Measurements from ENCODE around the gene ONECUT1.

The ONECUT1 gene

DNA sequence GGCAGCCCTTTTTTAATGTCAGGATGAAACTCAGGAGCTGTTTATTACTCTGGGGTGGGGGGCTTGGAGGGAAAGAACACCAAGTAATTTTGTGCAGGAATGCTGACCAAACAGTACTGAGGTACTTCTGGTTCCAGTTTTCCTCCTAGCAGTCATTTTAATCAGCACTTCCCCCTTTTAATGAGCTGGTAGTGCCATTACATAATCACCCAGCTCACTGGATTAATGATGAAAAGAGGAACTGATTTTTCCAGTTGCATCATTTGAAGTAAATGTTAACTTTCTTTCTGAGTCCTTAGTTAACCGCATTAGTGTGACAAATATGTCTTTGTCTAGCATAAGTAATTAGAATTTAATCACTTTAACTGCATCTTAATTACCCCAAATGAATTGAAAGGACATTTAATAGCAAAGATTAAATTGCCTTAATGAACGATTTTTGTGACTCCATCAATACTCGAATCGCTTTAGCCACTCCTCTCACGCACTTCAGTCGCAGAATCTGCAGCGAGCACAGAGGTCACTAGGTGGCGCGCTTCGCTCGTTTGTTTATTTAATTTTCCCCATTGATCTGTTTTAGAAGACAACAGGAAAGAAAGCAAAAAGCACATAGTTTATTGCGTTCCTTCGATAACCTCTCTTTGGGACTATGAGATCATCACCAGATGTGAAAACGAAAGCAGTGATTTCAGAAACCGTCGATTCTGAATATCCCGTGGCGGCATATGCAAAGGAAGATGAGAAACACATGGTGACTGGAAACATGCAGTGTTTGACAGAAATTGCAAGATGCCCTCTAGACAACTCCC, 9.8 kb downstream of the ONECUT1 start:
- peak; percentile 85 for FAIRE-seq

DNA sequence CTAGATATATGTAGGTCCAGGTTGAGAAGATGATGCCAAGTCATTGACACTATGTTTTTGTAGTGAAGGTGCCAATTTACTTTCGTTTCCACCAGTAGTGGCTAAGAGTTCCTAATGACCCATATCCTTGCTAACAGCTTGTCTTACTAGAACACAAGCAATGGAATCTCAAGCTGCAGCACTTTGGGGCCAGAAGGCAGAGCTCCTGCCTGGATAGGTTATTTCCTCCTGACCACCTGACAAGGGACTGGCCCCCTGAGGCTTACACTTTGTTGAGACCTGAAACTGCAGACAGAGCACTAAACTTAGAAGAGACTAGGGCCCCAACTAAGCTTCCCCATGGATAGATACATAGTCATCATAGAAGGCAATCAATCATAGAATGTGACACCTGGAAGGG, 11.7 kb downstream of the ONECUT1 start:
- no peak for FAIRE-seq

DNA sequence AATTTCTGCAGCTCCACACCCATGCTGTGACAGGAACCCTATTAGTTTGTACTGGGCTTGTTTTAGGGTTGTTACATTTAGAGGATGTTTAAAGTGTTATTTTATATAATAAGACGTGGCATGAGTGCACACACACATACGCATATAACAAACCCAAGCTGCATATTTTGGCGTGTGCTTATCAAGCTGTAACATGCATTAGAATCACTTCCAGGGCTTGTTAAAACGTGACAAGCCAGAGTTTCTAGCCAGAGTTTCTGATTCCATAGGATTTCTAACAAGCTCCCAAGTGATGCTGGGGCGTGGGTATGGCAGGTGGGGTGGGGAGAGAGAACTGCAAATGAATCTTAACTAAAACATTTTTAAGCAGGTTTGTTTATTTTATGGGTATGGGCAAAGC, 17.4 kb downstream of the ONECUT1 start:
- FAIRE-seq: no peak

DNA sequence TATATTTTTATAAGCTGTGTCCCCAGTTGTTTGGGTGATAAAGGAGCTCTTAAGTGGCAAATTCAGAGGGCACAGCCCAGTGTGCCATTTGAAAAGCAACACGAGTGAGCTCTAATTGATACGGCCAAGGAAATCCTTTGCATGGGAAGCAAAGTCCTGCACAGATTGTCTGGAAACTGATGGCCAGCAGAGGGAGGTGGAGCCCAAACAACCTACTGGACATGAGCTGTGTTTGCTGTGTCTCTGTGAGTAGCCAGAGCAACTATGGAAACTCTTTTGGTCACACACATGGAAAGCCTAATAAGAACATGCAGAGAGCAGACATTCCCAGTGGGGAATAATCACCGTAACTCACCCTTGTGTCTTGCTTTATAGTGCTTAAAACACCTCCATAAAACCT, 24.4 kb downstream of the ONECUT1 start:
- FAIRE-seq: no peak

DNA sequence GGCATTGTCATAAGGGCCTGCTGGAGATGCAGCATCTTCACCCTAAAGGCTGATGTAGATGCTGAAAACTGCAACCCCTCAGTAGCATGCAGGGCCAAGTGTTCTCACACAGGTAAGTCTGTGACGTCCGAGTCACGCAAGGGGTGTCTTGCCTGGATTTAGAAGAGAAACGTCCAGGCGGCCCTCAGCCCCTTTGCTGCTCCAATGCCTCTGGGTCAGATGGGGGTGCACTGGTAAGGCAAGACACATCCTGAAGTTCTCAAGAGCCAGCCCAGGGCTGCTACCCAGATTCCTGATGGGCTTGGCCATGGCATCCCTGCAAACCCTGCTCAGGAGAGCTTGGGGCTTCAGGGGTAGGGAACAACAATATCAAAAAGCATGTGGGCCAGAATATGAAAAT, 25.4 kb downstream of the ONECUT1 start:
- no peak for FAIRE-seq

DNA sequence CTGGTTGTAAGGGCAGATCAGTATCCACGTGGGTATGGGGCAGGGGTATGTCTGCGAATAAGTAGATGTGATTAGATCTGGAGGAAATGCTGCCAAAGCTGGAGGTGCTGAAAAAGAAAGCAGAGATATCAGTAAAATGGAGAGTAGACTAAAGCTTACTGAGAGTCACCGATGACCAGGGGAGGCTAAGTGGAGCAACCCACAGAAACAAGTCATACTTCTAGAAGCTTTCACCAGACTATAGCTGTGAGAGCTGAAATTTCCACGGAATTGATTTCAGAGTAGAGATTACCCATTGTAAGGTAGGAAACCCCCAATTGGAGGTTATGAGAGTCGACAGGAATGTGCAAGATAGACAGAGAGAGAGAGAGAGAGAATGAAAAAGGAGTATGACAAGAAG, 27.5 kb downstream of the ONECUT1 start:
- no peak for FAIRE-seq

DNA sequence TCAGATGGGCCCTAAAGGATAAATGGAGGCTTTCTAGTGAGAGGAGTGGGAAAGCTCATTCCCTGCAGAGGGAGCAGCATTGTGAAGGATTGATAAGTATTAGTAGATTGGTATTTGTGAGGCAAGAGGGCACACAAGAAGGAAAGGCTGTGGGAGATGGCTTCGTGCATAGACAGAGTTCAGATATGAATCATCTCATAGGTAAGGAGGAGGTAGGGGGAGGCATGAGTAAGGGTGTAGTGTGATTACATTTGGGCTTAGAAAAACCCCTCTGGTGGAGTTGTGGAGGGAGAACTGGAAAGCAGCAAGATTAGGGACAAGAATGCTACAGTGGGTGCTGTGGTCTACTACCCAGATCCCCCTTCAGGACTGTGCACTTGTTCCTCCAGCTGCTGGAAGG, 29.6 kb downstream of the ONECUT1 start:
- no peak for FAIRE-seq

DNA sequence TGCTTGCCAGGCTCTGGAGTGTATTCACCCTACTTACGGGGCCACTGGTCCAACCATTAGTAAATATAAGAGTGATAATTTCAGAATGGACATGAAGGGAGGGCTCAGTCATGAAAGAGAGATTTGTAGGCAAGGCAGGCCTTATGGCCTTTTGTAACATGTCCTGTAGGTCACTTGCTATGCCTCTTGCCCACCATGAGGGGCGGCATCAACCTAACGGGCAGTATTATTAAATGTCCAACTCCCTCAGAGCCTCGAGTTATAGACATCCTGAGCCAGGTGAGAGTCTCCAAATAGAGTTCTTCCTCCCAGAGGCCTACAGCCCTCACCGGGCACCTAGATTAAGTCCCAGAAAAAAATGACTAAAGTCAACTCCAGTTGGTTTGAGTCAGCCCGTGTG, 30.2 kb downstream of the ONECUT1 start:
- FAIRE-seq: no peak

DNA sequence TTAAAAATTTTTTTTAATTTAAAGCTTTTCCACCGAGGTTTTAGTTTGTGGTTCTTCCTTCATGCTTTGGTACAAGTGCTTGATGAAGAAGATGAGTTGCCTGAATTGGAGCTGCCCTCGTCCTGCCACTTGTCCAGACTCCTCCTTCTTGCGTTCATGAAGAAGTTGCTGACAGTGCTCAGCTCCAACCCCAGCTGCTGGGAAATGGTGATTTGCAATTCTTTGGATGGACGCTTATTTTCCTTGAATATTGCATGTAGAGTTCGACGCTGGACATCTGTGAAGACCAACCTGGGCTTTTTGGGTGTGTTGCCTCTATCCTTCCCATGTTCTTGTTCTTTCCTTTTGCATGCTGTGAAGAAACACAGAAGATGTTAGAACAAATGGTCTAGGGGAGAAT, 32.6 kb downstream of the ONECUT1 start:
- no peak for FAIRE-seq

DNA sequence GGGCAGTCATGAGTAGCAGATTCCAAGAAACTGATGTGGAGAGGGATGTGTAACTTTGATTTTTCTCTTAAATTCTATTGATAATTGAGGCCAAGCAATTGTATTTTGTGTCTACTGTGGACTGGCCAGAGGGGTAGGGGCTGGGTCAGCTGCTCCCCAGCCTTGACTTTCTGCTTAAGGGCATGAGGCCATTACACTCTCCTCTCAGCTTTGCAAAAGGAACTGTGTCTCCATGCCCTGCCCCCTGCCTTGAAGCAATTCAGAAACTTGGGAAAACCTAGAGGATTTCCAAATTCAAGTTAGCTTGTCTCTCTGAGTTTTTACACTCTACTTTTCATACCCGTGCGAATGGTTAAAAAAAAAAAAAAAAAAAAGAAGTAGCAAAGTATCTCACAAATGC, 38.6 kb downstream of the ONECUT1 start:
- no peak for FAIRE-seq

DNA sequence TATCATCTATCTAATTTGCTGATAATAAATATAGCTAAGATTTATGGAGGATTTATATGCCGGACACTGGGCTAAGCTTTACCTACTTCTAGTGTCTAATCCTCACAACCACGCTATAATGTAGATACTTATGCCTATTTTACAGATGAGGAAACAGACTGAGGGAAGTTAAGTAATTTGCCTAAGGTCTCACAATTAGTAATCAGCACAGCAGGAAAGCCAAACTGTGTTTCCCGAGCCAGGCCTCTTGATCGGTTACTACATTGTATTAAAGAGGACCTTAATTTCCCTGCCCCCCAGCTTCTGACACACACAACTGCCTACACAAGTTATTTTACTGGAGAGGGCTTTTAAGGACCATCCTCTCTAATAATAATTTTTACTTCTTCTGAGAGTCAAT, 40.9 kb downstream of the ONECUT1 start:
- FAIRE-seq: no peak

DNA sequence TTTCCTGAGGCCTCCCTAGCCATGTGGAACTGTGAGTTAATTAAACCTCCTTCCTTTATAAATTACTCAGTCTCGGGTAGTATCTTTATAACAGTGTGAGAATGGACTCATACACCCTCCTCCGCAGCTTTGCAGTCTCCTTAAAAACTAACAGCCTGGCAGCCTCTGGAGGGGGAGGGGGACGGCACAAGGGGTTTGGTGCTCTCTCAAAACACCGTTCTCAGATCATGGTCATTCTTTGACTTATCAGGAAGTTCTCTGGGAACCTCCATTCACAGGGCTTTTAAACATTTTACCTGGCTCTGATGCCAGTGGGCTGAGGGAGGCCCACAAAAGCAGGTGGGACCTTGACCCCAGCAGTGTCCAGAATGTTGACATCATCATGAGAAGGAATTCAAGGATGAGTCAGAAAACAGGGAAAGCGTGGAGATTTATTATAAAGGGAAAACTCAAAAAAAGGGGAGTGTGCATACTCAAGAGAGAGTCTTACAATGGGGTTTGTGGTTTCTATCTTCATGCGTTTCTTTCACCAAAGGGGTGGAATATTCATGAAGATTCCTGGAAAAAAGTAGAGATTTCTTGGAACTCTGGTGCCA, 43.9 kb downstream of the ONECUT1 start:
- FAIRE-seq: no peak

DNA sequence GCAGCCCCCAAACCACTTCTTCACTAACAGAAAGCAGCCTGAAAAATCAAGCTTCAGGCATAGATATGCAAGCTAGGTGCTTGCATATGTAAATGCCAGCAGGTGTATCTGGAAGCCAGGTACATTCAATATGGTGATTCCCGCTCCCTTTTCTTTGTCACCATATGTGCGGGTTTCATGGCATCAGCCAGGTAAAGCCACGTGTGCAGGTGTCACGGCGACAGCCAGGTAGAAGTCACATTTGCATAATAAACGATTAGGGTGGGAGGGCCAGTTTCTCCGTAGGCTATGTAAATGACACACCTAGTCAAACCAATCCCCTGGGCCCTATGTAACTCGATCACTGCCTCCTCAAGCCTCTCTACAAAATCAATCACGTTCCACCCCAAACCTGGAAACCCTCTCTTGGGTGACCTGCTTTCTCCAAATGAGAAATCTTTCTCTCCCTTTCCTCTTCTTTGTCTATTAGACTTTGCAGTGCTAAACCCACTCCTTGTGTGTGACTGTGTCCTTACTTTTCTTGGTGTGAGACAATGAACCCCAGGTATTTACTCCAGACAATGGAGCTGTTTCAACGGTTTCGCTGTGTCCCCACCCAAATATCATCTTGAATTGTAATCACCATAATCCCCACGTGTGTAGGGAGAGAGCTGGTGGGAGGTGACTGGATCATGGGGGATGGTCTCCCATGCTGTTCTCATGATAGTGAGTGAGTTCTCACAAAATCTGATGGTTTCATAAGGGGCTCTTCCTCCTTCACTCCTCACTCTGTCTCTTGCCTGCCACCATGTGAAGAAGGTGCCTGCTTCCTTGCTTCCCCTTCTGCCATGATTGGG, 44.6 kb downstream of the ONECUT1 start:
- FAIRE-seq: no peak

DNA sequence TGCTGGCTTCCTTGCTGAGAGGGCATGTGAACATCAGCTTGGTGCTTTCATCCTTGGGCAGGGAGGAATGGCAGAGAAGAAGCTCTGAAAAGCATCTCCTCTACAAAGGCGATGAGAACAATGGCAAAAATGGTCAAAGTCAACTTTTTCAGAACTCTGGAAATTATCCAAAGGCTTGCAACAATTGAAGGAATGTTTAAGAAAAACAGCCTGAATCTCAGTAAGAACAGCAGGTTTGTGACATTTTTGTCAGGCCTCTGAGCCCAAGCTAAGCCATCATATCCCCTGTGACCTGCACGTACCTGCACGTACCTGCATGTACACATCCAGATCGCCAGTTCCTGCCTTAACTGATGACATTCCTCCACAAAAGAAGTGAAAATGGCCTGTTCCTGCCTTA, 51.8 kb downstream of the ONECUT1 start:
- FAIRE-seq: no peak

DNA sequence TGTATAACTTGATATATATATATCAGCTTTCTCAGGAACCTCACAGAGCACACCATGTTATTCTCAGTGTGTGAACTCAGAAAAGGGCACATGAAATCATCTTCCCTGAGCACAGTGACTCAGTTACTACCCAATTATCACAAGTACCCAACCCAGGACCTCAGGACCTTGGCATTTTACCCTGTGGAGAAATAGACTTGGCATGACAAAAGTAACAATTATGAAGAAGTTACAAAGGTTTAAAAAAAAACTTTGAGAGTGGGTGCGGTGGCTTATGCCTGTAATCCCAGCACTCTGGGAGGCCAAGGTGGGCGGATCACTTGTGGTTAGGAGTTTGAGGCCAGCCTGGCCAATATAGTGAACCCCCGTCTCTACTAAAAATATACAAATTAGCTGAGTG, 52.4 kb downstream of the ONECUT1 start:
- no peak for FAIRE-seq

DNA sequence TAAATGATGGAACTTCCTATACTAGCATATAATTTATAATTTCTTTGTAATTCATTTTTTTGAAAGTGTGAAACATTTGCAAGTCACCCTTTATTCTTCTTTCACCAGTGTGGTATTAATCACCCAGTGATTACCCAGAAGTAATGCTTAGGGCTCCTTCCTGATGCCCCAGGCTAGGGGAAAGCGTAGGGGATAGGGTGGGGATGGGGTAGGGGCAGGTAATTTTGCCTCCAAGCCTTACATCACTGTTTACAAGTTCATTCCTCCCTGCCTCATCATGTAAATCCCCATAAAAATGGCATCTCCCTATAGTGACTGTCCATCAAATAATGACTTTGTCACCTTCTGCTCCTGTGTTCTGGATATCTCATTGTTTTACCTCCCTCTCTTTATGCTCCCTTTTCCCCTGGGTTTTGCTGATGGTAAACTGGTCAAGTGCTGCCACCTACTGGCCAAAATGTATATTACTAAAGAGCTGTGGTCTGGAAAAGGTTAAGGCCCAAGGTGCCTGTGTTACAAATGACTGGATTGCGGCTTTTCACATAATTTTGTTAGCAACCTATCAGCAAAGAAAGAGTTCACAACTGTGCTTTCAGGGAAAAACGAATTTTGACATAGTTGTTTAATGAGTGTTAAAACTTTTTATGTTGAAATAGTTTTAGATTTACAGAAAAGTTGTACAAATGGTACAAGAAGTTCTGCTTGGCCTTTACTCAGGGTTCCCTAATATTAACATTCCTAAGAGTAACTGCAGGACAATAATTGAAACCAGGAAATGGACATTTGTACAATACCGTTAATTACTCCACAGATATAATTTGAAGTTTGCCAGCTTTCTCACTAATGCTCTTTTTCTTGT, 54.7 kb downstream of the ONECUT1 start:
- no peak for FAIRE-seq

DNA sequence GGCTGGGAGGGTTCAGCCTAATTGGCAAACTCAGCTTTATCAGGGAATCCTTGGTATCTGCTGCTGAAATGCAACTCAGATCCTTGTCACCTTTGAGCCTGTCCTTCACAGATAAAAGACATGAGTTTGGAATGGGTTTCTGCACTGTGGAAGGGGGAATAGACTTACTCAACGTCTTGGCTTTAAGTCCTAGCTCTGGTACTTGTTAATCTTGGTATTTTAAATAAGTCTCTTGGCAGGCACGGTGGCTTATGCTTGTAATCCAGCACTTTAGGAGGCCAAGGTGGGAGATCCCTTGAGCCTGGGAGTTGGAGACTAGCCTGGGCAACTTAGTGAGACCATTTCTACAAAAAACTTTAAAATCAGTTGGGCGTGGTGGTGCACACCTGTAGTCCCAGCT, 55.8 kb downstream of the ONECUT1 start:
- no peak for FAIRE-seq

DNA sequence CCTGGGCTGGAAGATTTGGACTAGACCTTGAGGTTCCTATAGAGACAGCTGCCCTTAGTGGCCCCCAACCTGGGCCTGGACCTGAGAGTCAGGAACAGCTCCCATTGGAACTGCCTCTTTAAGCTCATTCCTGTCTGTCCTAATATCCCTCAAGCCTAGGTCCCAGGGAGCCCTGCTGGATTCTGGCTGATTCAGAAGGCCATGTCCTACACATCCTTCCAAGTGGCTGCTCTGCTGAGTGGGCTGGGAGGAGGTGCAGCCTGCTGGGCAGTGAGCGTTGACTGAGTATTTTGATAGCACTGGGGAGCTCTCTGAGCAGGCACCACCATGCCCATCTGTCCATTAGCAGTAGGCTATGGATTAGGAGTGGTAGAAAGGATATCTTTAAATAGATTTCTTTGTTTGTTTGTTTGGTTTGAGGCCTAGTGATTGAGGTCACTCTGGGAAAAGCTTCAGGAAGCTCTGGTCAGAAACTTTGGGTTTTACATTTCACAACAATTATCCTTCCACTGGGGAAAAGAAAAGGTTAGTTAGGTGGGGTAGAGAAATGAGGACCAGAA, 56.4 kb downstream of the ONECUT1 start:
- no peak for FAIRE-seq

DNA sequence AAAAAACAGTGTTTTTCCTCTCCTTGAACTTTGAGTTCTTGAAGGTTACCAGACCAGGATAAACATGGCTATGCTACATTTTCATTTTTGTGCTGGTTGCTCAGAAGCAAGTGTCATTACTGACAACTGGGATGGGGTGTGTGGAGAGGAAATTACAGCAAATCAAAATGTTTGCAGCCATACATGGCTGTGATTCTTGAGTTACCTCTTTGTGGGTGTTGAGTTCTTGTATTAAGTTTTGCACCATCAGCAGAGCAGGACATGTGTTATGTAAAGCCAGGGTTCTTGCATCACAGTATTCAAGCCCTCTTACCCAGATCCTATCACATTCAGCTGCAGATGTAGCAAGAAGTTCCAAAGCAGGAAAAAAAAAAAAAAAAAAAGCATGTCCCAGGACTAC, 57.0 kb downstream of the ONECUT1 start:
- no peak for FAIRE-seq

DNA sequence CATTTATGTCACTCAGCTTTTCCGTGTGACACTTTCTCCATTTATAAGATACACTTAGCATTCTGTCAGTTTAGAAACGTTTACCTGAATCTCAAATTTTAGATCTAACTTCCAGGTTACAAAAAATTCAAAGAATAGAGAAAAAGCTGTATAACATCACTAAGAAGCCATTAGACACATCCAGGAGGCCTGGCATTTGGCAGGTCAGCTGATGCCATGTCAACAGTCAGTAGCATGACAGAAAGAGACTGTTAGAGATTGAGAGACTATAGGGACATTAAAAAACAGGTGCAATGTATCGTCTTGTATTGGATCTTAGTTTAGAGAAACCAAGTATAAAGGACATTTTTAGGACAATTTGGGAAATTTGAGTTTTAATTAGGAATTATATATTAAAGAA, 57.6 kb downstream of the ONECUT1 start:
- no peak for FAIRE-seq

DNA sequence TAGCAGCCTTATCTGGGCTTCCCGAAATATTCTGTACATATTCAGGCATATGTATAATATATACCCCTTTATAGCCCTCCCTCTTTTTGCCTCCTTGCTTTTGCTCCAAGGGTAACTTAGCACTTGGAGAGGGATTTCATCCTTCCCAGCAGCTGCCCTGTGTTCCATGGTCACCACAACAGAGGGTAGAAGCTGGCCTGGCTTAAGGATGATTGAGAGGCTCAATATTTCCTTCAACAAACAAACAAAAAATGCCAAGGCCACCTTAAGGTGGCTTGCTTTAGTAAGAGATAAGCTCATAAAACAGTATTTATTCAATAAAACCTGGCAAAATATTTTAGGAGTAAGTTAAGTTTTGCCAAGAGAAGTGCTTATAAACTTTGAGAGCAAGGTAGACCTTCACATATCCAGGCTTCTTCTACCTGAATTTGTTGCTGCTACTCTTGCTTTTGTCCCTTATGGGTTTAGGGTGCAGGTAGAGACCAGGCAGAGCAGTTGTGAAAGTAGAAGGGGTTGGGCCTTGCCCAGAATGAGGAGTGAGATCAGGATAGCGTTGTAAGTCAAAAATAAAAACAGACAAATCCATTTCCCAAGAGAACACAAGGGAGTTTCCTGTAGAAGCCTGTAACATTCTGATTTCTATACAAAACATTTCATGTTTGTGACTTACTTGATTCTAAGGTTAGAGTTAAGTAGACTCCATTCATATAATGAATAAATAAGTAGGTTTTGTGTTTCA, 58.2 kb downstream of the ONECUT1 start:
- FAIRE-seq: no peak

DNA sequence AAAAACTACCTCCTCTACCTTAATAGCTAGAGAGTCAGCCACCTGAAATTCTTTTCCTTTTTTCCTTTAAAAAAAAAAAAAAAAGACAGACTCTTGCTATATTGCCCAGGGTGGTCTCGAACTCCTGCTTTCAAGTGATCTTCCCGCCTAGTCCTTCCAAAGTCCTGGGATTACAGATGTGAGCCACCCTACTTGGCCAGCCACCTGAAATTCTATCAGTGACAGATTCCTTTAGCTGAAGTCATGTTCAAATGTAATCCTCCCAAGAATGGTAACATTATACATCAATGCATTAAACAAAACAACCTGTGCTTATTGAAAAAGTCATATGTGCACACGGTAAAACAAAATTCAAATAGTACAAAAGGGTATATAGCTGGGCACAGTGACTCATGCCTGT, 59.1 kb downstream of the ONECUT1 start:
- FAIRE-seq: no peak
